SU-DHL-6 (cell line): ENCODE data around the gene GSX1.

ENCODE experiments used
- CTCF ChIP-seq: fragments of 200-600 bp; sonication (generic); IDR thresholded peaks from one replicate; pipeline ENCODE4 v1.5.1; 2017; ENCODE audit warnings: antibody characterized with exemption, mild to moderate bottlenecking, low read length, moderate library complexity; ENCODE audit not compliant: insufficient read depth, poor library complexity, severe bottlenecking
- EZH2phosphoT487 ChIP-seq: fragments of 200-600 bp; sonication (generic), shearing (Covaris generic); conservative IDR thresholded peaks from 2 replicates; pipeline ENCODE4 v1.6.1; 2018; ENCODE audit warnings: mild to moderate bottlenecking, antibody characterized with exemption, low read length, moderate library complexity, mixed read lengths

GRCh38 chr13:27795718-27796019 is 3.4 kb downstream of the GSX1 start:
- TF ChIP-seq CTCF (no peak), EZH2phosphoT487 (no peak)
